ENCODE results near the gene PLEKHG3. TPM values are rescaled to one million over a fixed set of nuclear protein-coding genes. Genes with fewer than 3 reads are reported as not detected.

The PLEKHG3 gene
- total RNA-seq, 1 donor from 2014 or later, result 16.7 TPM

DNA sequence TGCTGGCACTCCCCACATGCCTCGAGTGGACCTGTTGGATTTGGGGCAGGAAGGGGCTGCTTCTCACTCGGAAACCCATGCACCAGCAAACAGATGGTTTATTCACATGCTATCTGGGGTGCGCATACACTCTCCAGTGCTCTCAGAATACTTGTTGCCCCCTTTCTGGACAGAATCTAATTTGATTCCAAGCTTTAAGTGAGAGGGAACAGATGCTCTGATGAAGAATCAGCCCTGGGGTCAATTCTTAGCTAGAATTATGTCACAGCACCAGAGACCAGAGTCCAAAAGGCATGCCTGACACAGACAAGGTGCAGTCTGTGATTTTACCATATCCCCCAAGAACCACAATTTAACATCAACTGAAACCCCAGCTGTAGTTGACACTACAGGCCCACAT lies 91.7 kb downstream of the PLEKHG3 start:
- Histone ChIP-seq H3K36me3 (ENCODE audit: control insufficient read depth in 3 of 3, insufficient read depth in 3 of 3, low read length in 3 of 3) (peaks cover 86 to 94% (median 90%) of the 10 kb centered on the region in 3 donors), H3K27ac (ENCODE audit: low read depth, low read length) (no peak overlapping the region), H3K27me3 (ENCODE audit: control insufficient read depth in 3 of 3, insufficient read depth in 3 of 3, low read length in 3 of 3) (no peaks in the 10 kb centered on the region), H3K4me3 (ENCODE audit: low read length in 3 of 3) (no peak overlapping the region), H3K9me3 (ENCODE audit: control insufficient read depth in 3 of 3, low read length in 3 of 3) (no peaks in the 10 kb centered on the region), H3K4me1 (ENCODE audit: control insufficient read depth in 3 of 3, insufficient read depth in 3 of 3, low read length in 3 of 3) (peaks cover 0 to 19% (median 3%) of the 10 kb centered on the region in 3 donors), H3K9ac (ENCODE audit: low read depth in 1 of 3, low read length in 3 of 3) (no peak overlapping the region)

GRCh38 chr14:64796369-64796768 lies 92.1 kb downstream of the PLEKHG3 start:
- Histone ChIP-seq H3K36me3 (ENCODE audit: control insufficient read depth in 3 of 3, insufficient read depth in 3 of 3, low read length in 3 of 3) (peaks cover 88 to 95% (median 91%) of the 10 kb centered on the region in 3 donors), H3K27me3 (ENCODE audit: control insufficient read depth in 3 of 3, insufficient read depth in 3 of 3, low read length in 3 of 3) (no peaks in the 10 kb centered on the region), H3K4me1 (ENCODE audit: control insufficient read depth in 3 of 3, insufficient read depth in 3 of 3, low read length in 3 of 3) (peaks cover 0 to 15% (median 3%) of the 10 kb centered on the region in 3 donors), H3K27ac (ENCODE audit: low read depth, low read length) (no peak overlapping the region), H3K9ac (ENCODE audit: low read depth in 1 of 3, low read length in 3 of 3) (no peak overlapping the region), H3K4me3 (ENCODE audit: low read length in 3 of 3) (no peak overlapping the region), H3K9me3 (ENCODE audit: control insufficient read depth in 3 of 3, low read length in 3 of 3) (no peaks in the 10 kb centered on the region)

- no peaks in the 10 kb centered on the region for H3K9me3 ChIP-seq (ENCODE audit: control insufficient read depth in 3 of 3, low read length in 3 of 3)
- H3K36me3 ChIP-seq (ENCODE audit: control insufficient read depth in 3 of 3, insufficient read depth in 3 of 3, low read length in 3 of 3), result peaks cover 86 to 94% (median 91%) of the 10 kb centered on the region in 3 donors
- no peak overlapping the region for H3K9ac ChIP-seq (ENCODE audit: low read depth in 1 of 3, low read length in 3 of 3)
- no peaks in the 10 kb centered on the region for H3K27me3 ChIP-seq (ENCODE audit: control insufficient read depth in 3 of 3, insufficient read depth in 3 of 3, low read length in 3 of 3)
- peaks cover 0 to 3% (median 0%) of the 10 kb centered on the region in 3 donors for H3K4me1 ChIP-seq (ENCODE audit: control insufficient read depth in 3 of 3, insufficient read depth in 3 of 3, low read length in 3 of 3)
- H3K27ac ChIP-seq (ENCODE audit: low read depth, low read length), result no peak overlapping the region
- H3K4me3 ChIP-seq (ENCODE audit: low read length in 3 of 3), result no peak overlapping the region
Measured at GRCh38 chr14:64799555-64799954, 95.3 kb downstream of the PLEKHG3 start.

Other genes starting within 250 kb of the PLEKHG3 start
- 0.52 TPM for gene AKAP5, start 238.9 kb upstream of the PLEKHG3 start, total RNA-seq
- gene ZBTB25, start 200.6 kb upstream of the PLEKHG3 start, total RNA-seq, result 5.7 TPM
- gene ZBTB1, start 199.7 kb upstream of the PLEKHG3 start, total RNA-seq, result 32.9 TPM
- 11.0 TPM for gene HSPA2, start 163.7 kb upstream of the PLEKHG3 start, total RNA-seq
- gene PPP1R36, start 154.5 kb upstream of the PLEKHG3 start, total RNA-seq, result 0.52 TPM
- gene SPTB, start 175.5 kb downstream of the PLEKHG3 start, total RNA-seq, result 312 TPM
- gene CHURC1, start 210.0 kb downstream of the PLEKHG3 start, total RNA-seq, result 33.4 TPM
- not detected for gene GPX2, start 238.3 kb downstream of the PLEKHG3 start, total RNA-seq

All from skeletal muscle tissue (tissue), 4 donors.